HL-60/S4 (cell line): Measurements from ENCODE around the gene CPT1C.
"Not testable (repeated sequence)": the region's sequence is repeated elsewhere in the genome, so short reads cannot be mapped to it uniquely, and the experiment has no call there.

Source experiments
- in situ Hi-C: fragments of 300-500 bp; cut with MboI; formaldehyde crosslinking; loops from 2 replicates; pipeline ENCODE4 v1.14.3; 2022; ENCODE audit warnings: low sequenced_read_pairs

Gene CPT1C

DNA sequence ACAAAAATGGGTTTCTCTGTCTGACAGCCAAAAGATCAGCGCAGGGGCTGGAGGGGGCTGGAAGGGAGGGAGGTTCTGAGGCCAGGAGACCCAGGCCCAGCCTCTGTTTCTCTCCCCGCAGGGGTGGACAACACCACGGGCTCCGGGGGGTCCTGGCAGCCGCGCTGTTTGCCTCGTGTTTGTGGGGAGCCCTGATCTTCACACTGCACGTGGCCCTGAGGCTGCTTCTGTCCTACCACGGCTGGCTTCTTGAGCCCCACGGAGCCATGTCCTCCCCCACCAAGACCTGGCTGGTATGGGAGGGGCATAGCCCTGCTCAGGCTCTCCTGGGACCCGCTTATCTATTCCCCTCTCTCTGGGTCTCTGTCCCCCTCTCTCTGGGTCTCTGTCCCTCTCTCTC lies 9.6 kb downstream of the CPT1C start:
- in situ Hi-C loops: no loop called here

GRCh38 chr19:49701271-49701786 lies 10.4 kb downstream of the CPT1C start:
- in situ Hi-C loops: no loop called here

DNA sequence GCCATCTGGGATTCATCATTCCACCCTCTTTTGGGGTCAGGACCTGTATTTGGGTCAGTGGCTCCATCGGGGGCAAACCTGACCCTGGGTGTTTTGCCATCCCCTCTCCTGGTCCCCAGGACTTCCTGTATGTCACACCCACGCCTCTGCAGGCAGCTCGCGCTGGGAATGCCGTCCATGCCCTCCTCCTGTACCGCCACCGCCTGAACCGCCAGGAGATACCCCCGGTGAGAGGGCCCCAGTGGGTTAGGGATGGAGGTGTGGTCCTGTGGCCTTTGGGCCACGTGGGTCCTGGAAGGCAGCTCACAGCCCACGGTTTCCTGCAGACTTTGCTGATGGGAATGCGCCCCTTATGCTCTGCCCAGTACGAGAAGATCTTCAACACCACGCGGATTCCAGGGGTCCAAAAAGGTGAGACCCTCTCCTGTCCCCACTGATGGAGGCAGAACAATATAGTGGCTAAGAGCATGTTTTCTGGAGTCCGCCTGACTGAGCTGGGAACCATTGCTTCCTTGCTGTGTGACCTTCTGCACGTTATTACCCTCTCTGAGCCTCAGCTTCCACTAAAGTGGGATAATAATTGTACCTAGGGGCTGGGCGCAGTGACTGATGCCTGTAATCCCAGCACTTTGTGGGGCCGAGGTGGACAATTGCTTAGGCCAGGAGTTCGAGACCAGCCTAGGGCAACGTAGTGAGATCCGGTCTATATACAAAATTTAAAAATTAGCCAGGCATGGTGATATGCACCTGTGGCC lies 14.1 kb downstream of the CPT1C start:
- in situ Hi-C loops: no loop called here

DNA sequence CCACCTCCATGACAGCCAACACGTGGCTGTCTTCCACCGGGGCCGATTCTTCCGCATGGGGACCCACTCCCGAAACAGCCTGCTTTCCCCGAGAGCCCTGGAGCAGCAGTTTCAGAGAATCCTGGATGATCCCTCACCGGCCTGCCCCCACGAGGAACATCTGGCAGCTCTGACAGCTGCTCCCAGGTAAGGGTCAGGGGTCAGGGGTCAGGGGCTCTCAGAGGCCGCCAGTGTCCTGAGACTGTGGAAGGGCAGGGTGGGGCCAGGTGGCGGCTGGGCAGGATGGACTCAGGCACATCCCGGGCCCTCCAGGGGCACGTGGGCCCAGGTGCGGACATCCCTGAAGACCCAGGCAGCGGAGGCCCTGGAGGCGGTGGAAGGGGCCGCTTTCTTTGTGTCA lies 15.0 kb downstream of the CPT1C start:
- in situ Hi-C loops: no loop called here

DNA sequence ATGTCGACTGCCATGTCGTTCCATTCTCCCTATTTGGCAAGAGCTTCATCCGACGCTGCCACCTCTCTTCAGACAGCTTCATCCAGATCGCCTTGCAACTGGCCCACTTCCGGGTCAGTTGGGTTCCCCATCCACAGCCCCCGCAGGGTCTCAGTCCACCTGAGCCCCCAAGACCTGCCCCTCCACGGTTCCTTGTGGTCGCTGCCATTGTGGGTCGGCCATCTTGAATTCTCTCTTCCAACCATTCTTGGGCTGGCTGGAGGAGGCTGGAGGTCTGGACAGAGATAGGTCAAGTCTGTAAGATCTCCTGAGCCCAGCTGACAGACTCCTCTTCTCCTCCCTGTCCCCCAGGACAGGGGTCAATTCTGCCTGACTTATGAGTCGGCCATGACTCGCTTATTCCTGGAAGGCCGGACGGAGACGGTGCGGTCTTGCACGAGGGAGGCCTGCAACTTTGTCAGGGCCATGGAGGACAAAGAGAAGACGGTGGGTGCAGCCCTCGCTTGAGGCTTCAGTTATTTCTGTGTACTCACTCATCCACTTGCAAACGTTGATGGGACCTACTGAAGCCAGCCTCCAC lies 19.5 kb downstream of the CPT1C start:
- in situ Hi-C loops: no loop called here

DNA sequence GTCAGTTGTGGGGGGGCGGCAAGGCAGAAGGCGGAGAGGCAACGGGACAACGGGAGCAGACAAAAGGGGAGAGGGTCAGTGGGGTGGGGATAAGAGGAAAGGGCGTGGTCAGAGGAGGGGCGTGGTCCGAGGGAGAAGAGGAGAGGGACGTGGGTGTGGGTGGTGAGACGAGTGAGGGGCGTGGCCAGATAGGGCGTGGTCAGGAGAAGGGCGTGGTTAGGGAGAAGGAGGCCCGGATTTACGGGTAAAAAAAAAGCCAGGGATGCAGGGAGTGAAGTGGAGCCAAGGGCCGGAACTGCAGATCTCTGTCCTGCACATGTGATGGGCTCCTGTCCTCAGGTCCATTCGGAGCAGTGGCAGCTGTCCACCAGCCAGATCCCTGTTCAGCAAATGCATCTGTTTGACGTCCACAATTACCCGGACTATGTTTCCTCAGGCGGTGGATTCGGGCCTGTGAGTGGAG lies 21.5 kb downstream of the CPT1C start:
- in situ Hi-C loops: no loop called here

GRCh38 chr19:49713236-49713845 lies 22.4 kb downstream of the CPT1C start:
- in situ Hi-C loops: no loop called here

GRCh38 chr19:49716154-49716553 lies 25.2 kb downstream of the CPT1C start:
- in situ Hi-C loops: no loop called here

- in situ Hi-C loops: no loop called here
Observed at GRCh38 chr19:49718511-49718910, 27.6 kb downstream of the CPT1C start.

GRCh38 chr19:49718991-49719390 lies 28.1 kb downstream of the CPT1C start:
- in situ Hi-C loops: no loop called here

GRCh38 chr19:49719420-49719819 lies 28.5 kb downstream of the CPT1C start:
- in situ Hi-C loops: not testable (repeated sequence)

GRCh38 chr19:49727217-49728030 lies 36.5 kb downstream of the CPT1C start:
- in situ Hi-C loops: loop anchor here (25.0 kb wide), 1 partner anchor 410 kb away; no protein-coding TSS in a partner anchor

DNA sequence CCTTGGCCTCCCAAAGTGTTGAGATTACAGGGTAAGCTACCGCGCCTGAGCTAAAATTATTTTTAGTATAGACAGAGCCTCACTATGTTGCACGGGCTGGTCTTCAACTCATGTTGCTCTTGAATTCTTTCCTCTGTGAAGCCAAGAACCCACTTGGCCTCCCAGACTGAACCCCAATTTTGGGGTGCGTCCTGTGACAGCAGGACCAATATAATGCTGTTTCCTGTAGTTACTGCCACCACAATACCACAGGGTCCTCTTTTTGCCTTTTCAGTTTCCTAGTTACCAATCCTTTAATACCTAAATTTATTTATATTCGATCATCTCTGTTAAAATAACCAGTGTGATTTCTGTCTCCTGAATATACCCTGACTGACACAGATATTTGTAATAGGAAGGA lies 39.2 kb downstream of the CPT1C start:
- in situ Hi-C loops: loop anchor here (25.0 kb wide), 1 partner anchor 407 kb away; no protein-coding TSS in a partner anchor

GRCh38 chr19:49738268-49738667 lies 47.4 kb downstream of the CPT1C start:
- in situ Hi-C loops: loop anchor here (25.0 kb wide), 1 partner anchor 399 kb away; no protein-coding TSS in a partner anchor

- in situ Hi-C loops: loop anchor here (25.0 kb wide), 1 partner anchor 398 kb away; no protein-coding TSS in a partner anchor
Observed at GRCh38 chr19:49739098-49739497, 48.2 kb downstream of the CPT1C start.

DNA sequence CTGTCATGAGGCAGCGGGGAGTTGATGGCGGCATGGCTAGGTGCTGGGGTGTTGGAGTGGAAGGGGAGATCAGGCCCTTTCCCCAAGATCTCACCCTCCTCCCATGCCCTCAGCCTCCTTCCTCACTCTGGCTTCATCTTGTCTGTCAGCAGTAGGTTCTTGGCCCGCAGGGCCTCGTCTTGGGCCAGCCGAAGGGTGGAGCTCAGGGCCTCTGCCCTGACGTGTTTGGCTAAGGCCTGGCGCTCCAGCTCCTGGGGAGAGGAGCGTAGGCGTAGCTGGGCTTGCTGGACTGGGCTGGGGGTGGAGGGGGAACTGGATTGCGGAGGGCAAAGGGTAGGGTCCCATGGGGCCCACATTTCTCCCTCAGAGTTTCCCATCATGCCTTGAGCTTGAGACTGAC lies 49.0 kb downstream of the CPT1C start:
- in situ Hi-C loops: loop anchor here (25.0 kb wide), 1 partner anchor 397 kb away; no protein-coding TSS in a partner anchor

DNA sequence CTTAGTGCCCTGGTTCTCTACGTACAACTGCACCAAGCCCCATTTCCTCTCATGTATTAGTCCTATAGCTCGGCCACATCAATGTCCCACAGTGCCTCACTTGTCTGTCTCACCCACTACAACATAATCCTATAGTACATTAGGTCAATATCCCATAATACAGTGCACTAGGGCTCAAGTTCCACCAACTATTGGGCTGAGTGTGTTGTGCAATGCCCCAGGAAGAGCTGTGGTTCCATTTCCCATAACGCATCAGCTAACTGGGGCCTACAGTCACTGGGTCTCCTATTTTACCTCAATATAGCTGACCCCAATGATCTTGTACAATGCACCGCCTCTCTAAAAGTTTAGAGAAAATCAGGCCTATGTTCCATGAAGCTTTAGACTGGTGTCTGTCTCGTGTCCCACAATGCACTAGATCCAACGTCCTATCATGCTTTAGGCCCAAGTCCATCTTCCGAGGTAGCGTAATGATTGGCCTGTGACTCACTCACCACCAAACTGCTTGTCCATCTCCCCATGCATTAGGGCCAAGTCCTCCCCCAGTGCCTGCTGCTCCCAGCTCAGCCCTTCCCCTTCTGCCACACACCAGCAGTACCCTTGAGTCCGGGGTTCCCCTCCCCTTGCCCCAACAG lies 50.4 kb downstream of the CPT1C start:
- in situ Hi-C loops: loop anchor here (25.0 kb wide), 1 partner anchor 396 kb away; no protein-coding TSS in a partner anchor

- in situ Hi-C loops: loop anchor here (25.0 kb wide), 1 partner anchor 392 kb away; no protein-coding TSS in a partner anchor
Observed at GRCh38 chr19:49744946-49745381, 54.0 kb downstream of the CPT1C start.

GRCh38 chr19:49746206-49746958 lies 55.5 kb downstream of the CPT1C start:
- in situ Hi-C loops: loop anchor here (25.0 kb wide), 1 partner anchor 391 kb away; no protein-coding TSS in a partner anchor
